WTC11 (cell line): ENCODE results near the gene UBL4A. TPM values are rescaled to one million over a fixed set of nuclear protein-coding genes. Genes with fewer than 3 reads are reported as not detected.

Experiments used
- ATAC-seq: fragments of 200-7000 bp; cut with Tn5 transposase; 2 replicates; pipeline ENCODE4 v1.10.0; 2021; ENCODE audit warnings: mild to moderate bottlenecking, moderate library complexity
- CTCF ChIA-PET: fragments of 300-600 bp; sonication (Branson Sonifier 250); formaldehyde crosslinking; loops from one replicate; lab custom pipeline; 2021; ENCODE audit warnings: antibody characterized with exemption; lab: Charles Lee
- POLR2A ChIA-PET: fragments of 350-600 bp; sonication (Branson Sonifier 250); formaldehyde crosslinking; loops from one replicate; lab custom pipeline; 2021; ENCODE audit warnings: antibody characterized with exemption; lab: Charles Lee
- DNase-seq: peaks from one replicate; pipeline ENCODE4 v3.0.0; 2021; ENCODE audit warnings: low spot score
- H3K27ac Mint-ChIP-seq: 2 replicates; pipeline ENCODE4 v1.8.0; 2021; ENCODE audit warnings: mixed read lengths
- H3K27me3 Mint-ChIP-seq: 2 replicates; pipeline ENCODE4 v1.8.0; 2021; ENCODE audit warnings: low read depth, mild to moderate bottlenecking, moderate library complexity, mixed read lengths
- H3K36me3 Mint-ChIP-seq: 2 replicates; pipeline ENCODE4 v1.8.0; 2021; ENCODE audit warnings: mixed read lengths
- H3K4me1 Mint-ChIP-seq: 2 replicates; pipeline ENCODE4 v1.8.0; 2022; ENCODE audit warnings: mixed read lengths
- H3K4me3 Mint-ChIP-seq: 2 replicates; pipeline ENCODE4 v1.8.0; 2021; ENCODE audit warnings: mild to moderate bottlenecking, moderate library complexity, mixed read lengths
- H3K9me3 Mint-ChIP-seq: 2 replicates; pipeline ENCODE4 v1.8.0; 2021; ENCODE audit warnings: mixed read lengths
- CREM ChIP-seq: sonication (generic); formaldehyde crosslinking; IDR thresholded peaks from 2 replicates; pipeline ENCODE4 v1.8.1; 2022; ENCODE audit warnings: mild to moderate bottlenecking, missing genetic modification reagents, moderate library complexity
- CTCF ChIP-seq: fragments of 200-600 bp; IDR thresholded peaks from 2 replicates; pipeline ENCODE4 v1.8.0; 2022; ENCODE audit warnings: antibody characterized with exemption
- ETV6 ChIP-seq: sonication (generic); formaldehyde crosslinking; IDR thresholded peaks from 2 replicates; pipeline ENCODE4 v1.8.1; 2022; ENCODE audit warnings: mild to moderate bottlenecking, missing genetic modification reagents
- FOXJ3 ChIP-seq: sonication (generic); formaldehyde crosslinking; IDR thresholded peaks from 2 replicates; pipeline ENCODE4 v1.9.0; 2021; ENCODE audit warnings: missing genetic modification reagents, mild to moderate bottlenecking, borderline replicate concordance
- FOXK1 ChIP-seq: sonication (generic); formaldehyde crosslinking; IDR thresholded peaks from 2 replicates; pipeline ENCODE4 v1.8.0; 2022; ENCODE audit warnings: mild to moderate bottlenecking, moderate library complexity, missing genetic modification reagents
- HMGA2 ChIP-seq: fragments of 250-450 bp; sonication (Bioruptor Pico); IDR thresholded peaks from 2 replicates; pipeline ENCODE4 v1.4.0; 2021; ENCODE audit warnings: mild to moderate bottlenecking, moderate library complexity
- HMGXB4 ChIP-seq: sonication (generic); formaldehyde crosslinking; IDR thresholded peaks from 2 replicates; pipeline ENCODE4 v1.8.1; 2023; ENCODE audit warnings: mild to moderate bottlenecking, moderate library complexity, missing genetic modification reagents
- IRF2 ChIP-seq: sonication (generic); formaldehyde crosslinking; IDR thresholded peaks from 2 replicates; pipeline ENCODE4 v1.8.0; 2022; ENCODE audit warnings: low read depth, missing genetic modification reagents, borderline replicate concordance
- JUN ChIP-seq: sonication (generic); formaldehyde crosslinking; IDR thresholded peaks from 2 replicates; pipeline ENCODE4 v1.8.0; 2023; ENCODE audit warnings: mild to moderate bottlenecking, missing genetic modification reagents
- MAX ChIP-seq: sonication (generic); formaldehyde crosslinking; IDR thresholded peaks from 2 replicates; pipeline ENCODE4 v1.8.0; 2022; ENCODE audit warnings: mild to moderate bottlenecking, missing genetic modification reagents
- RELA ChIP-seq: sonication (generic); formaldehyde crosslinking; IDR thresholded peaks from 2 replicates; pipeline ENCODE4 v1.8.1; 2022; ENCODE audit warnings: missing genetic modification reagents, mild to moderate bottlenecking, borderline replicate concordance
- ZNF121 ChIP-seq: sonication (generic); formaldehyde crosslinking; IDR thresholded peaks from 2 replicates; pipeline ENCODE4 v1.8.0; 2023; ENCODE audit warnings: missing genetic modification reagents
- ZNF138 ChIP-seq: sonication (generic); formaldehyde crosslinking; conservative IDR thresholded peaks from 2 replicates; pipeline ENCODE4 v1.8.1; 2022; ENCODE audit warnings: mild to moderate bottlenecking, moderate library complexity, missing genetic modification reagents
- ZNF219 ChIP-seq: sonication (generic); formaldehyde crosslinking; IDR thresholded peaks from 2 replicates; pipeline ENCODE4 v1.8.0; 2023; ENCODE audit warnings: missing genetic modification reagents, mild to moderate bottlenecking, borderline replicate concordance
- ZNF423 ChIP-seq: fragments of 250-450 bp; sonication (Bioruptor Pico); IDR thresholded peaks from 2 replicates; pipeline ENCODE4 v2.1.2; 2022; ENCODE audit warnings: mild to moderate bottlenecking, moderate library complexity
- ZNF671 ChIP-seq: fragments of 250-450 bp; sonication (Bioruptor Pico); IDR thresholded peaks from 2 replicates; pipeline ENCODE4 v1.8.0; 2021; ENCODE audit warnings: mild to moderate bottlenecking
- total RNA-seq: library from RNA; stranded (reverse); gene quantifications from 3 replicates; pipeline ENCODE4 v1.2.3, GENCODE V29; 2021
- TF ChIP-seq, protein P1 (sequence below): sonication (generic); formaldehyde crosslinking; IDR thresholded peaks from 2 replicates; pipeline ENCODE4 v1.8.0; 2023; ENCODE audit warnings: missing genetic modification reagents, mild to moderate bottlenecking, borderline replicate concordance
- TF ChIP-seq, protein P2 (sequence below): sonication (generic); formaldehyde crosslinking; IDR thresholded peaks from 2 replicates; pipeline ENCODE4 v1.8.0; 2022; ENCODE audit warnings: mild to moderate bottlenecking, missing genetic modification reagents

UBL4A gene
- total RNA-seq, 1 experiment from 2014 or later, result 34.0 TPM

- TF ChIP-seq CTCF (no peak), MAX (CRISPR knock-in tag) (no peak), ZNF423 (CRISPR knock-in tag) (no peak), ZNF671 (CRISPR knock-in tag) (no peak), ZNF219 (CRISPR knock-in tag) (no peak), ETV6 (CRISPR knock-in tag) (no peak)
- TF ChIP-seq, all 79 proteins: peak for 0
Measured at GRCh38 chrX:154466036-154466435, 20.4 kb downstream of the UBL4A start (continued).

DNA sequence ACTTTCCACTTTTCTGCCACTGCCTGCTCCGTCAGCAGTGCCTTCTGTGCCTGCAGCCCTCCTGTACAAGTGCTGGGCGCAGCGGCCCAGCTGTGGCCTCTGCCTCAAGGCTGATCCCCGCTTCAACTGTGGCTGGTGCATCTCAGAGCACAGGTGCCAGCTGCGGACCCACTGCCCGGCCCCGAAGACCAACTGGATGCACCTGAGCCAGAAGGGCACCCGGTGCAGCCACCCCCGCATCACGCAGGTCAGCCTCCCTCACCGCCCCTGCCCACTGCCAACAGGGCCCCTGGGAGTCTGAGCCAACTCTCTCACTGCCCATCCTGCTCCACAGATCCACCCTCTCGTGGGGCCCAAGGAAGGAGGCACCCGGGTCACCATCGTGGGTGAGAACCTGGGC lies 20.8 kb downstream of the UBL4A start:
- Mint-ChIP-seq H3K27me3 (no peaks in the 10 kb centered on the region), H3K4me1 (no peaks in the 10 kb centered on the region), H3K9me3 (no peaks in the 10 kb centered on the region), H3K27ac (no peak overlapping the region), H3K36me3 (0 out of 2 replicates have a peak, but pooled peaks cover 2% of the 10 kb centered on the region), H3K4me3 (no peak overlapping the region)
- DNase-seq (no peak), ATAC-seq (no peak)
- no peak for TF ChIP-seq CREM (CRISPR knock-in tag)
- TF ChIP-seq, protein P1, sequence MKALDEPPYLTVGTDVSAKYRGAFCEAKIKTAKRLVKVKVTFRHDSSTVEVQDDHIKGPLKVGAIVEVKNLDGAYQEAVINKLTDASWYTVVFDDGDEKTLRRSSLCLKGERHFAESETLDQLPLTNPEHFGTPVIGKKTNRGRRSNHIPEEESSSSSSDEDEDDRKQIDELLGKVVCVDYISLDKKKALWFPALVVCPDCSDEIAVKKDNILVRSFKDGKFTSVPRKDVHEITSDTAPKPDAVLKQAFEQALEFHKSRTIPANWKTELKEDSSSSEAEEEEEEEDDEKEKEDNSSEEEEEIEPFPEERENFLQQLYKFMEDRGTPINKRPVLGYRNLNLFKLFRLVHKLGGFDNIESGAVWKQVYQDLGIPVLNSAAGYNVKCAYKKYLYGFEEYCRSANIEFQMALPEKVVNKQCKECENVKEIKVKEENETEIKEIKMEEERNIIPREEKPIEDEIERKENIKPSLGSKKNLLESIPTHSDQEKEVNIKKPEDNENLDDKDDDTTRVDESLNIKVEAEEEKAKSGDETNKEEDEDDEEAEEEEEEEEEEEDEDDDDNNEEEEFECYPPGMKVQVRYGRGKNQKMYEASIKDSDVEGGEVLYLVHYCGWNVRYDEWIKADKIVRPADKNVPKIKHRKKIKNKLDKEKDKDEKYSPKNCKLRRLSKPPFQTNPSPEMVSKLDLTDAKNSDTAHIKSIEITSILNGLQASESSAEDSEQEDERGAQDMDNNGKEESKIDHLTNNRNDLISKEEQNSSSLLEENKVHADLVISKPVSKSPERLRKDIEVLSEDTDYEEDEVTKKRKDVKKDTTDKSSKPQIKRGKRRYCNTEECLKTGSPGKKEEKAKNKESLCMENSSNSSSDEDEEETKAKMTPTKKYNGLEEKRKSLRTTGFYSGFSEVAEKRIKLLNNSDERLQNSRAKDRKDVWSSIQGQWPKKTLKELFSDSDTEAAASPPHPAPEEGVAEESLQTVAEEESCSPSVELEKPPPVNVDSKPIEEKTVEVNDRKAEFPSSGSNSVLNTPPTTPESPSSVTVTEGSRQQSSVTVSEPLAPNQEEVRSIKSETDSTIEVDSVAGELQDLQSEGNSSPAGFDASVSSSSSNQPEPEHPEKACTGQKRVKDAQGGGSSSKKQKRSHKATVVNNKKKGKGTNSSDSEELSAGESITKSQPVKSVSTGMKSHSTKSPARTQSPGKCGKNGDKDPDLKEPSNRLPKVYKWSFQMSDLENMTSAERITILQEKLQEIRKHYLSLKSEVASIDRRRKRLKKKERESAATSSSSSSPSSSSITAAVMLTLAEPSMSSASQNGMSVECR, result no peak
- no peak for TF ChIP-seq FOXK1
- no peak for TF ChIP-seq RELA (CRISPR knock-in tag)
- no peak for TF ChIP-seq HMGXB4 (CRISPR knock-in tag)
- no peak for TF ChIP-seq ZNF138 (CRISPR knock-in tag)
- no peak for TF ChIP-seq JUN (CRISPR knock-in tag)
- no peak for TF ChIP-seq FOXJ3
- no peak for TF ChIP-seq HMGA2 (CRISPR knock-in tag)
- TF ChIP-seq, protein P2, sequence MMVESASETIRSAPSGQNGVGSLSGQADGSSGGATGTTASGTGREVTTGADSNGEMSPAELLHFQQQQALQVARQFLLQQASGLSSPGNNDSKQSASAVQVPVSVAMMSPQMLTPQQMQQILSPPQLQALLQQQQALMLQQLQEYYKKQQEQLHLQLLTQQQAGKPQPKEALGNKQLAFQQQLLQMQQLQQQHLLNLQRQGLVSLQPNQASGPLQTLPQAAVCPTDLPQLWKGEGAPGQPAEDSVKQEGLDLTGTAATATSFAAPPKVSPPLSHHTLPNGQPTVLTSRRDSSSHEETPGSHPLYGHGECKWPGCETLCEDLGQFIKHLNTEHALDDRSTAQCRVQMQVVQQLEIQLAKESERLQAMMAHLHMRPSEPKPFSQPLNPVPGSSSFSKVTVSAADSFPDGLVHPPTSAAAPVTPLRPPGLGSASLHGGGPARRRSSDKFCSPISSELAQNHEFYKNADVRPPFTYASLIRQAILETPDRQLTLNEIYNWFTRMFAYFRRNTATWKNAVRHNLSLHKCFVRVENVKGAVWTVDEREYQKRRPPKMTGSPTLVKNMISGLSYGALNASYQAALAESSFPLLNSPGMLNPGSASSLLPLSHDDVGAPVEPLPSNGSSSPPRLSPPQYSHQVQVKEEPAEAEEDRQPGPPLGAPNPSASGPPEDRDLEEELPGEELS (CRISPR knock-in tag), result no peak
- no peak for TF ChIP-seq ETV6 (CRISPR knock-in tag)
- TF ChIP-seq IRF2, result no peak
- TF ChIP-seq ZNF121, result no peak
- ChIA-PET POLR2A (no interaction called here), CTCF (no interaction called here)
